MM.1S (cell line): ENCODE measurements around the gene UFSP2.

Experiments
- CTCF ChIP-seq: fragments of 300-600 bp; sonication (generic); IDR thresholded peaks from 2 replicates; pipeline ENCODE4 v1.5.1; 2016; ENCODE audit warnings: antibody characterized with exemption, low read length, mixed read lengths
- EZH2 ChIP-seq: fragments of 300-600 bp; sonication (generic); optimal IDR thresholded peaks from 2 replicates; pipeline ENCODE3; 2017; ENCODE audit warnings: low read depth, mild to moderate bottlenecking, antibody characterized with exemption, low read length, mixed read lengths
- EZH2phosphoT487 ChIP-seq: fragments of 300-600 bp; sonication (generic); IDR thresholded peaks from 2 replicates; pipeline ENCODE4 v1.6.1; 2018; ENCODE audit warnings: antibody characterized with exemption, low read length

GRCh38 chr4:185352741-185353140 is 73.0 kb downstream of the UFSP2 start:
- TF ChIP-seq CTCF: no peak
- TF ChIP-seq EZH2: no peak
- no peak for TF ChIP-seq EZH2phosphoT487
